NCI-H460 (cell line): ENCODE results near the gene KATNAL1. TPM values are rescaled to one million over a fixed set of nuclear protein-coding genes. Genes with fewer than 3 reads are reported as not detected.

Source experiments
- DNase-seq: peaks from one replicate; pipeline ENCODE4 v3.0.0-alpha.2; 2016; ENCODE audit warnings: low read depth; ENCODE audit errors: extremely low read depth
- total RNA-seq: library from RNA; depleted of rRNA; stranded (reverse); fragments of >200 nt; shearing (Covaris generic); gene quantifications from 2 replicates; pipeline ENCODE4 v1.2.3, GENCODE V29; 2014

Gene KATNAL1
- total RNA-seq, 1 experiment from 2014 or later, result 6.1 TPM

GRCh38 chr13:30334663-30335386 lies 27.5 kb upstream of the KATNAL1 start:
- peak; percentile 31 for DNase-seq

GRCh38 chr13:30333616-30334015 lies 26.3 kb upstream of the KATNAL1 start:
- DNase-seq, result no peak

- DNase-seq, result no peak
Observed at GRCh38 chr13:30332456-30333143, 25.2 kb upstream of the KATNAL1 start.

- no peak for DNase-seq
Observed at GRCh38 chr13:30331331-30331771, 24.0 kb upstream of the KATNAL1 start.

- no peak for DNase-seq
Observed at GRCh38 chr13:30329009-30329585, 21.7 kb upstream of the KATNAL1 start.

- DNase-seq, result no peak
Observed at GRCh38 chr13:30325668-30326067, 18.3 kb upstream of the KATNAL1 start.

GRCh38 chr13:30323524-30323923 lies 16.2 kb upstream of the KATNAL1 start:
- DNase-seq, result no peak

- DNase-seq, result no peak
Observed at GRCh38 chr13:30322428-30322827, 15.1 kb upstream of the KATNAL1 start.

- no peak for DNase-seq
Observed at GRCh38 chr13:30321256-30321655, 13.9 kb upstream of the KATNAL1 start.

- no peak for DNase-seq
Observed at GRCh38 chr13:30319655-30320054, 12.3 kb upstream of the KATNAL1 start.

GRCh38 chr13:30319130-30319529 lies 11.8 kb upstream of the KATNAL1 start:
- DNase-seq, result no peak

- DNase-seq, result no peak
Observed at GRCh38 chr13:30318026-30318425, 10.7 kb upstream of the KATNAL1 start.

- no peak for DNase-seq
Observed at GRCh38 chr13:30314562-30314961, 7.2 kb upstream of the KATNAL1 start.

- no peak for DNase-seq
Observed at GRCh38 chr13:30314069-30314468, 6.7 kb upstream of the KATNAL1 start.

- DNase-seq, result no peak
Observed at GRCh38 chr13:30313311-30313710, 6.0 kb upstream of the KATNAL1 start.

- DNase-seq, result no peak
Observed at GRCh38 chr13:30312904-30313303, 5.6 kb upstream of the KATNAL1 start.

GRCh38 chr13:30308548-30308947 lies 1.2 kb upstream of the KATNAL1 start:
- DNase-seq, result no peak

GRCh38 chr13:30307971-30308290 lies 580 bp upstream of the KATNAL1 start:
- DNase-seq, result no peak

- DNase-seq, result peak; percentile 80
Observed at GRCh38 chr13:30306762-30307193, 573 bp downstream of the KATNAL1 start.

- DNase-seq, result no peak
Observed at GRCh38 chr13:30305456-30305970, 1.8 kb downstream of the KATNAL1 start.

GRCh38 chr13:30303269-30303668 lies 4.1 kb downstream of the KATNAL1 start:
- DNase-seq, result no peak

- DNase-seq, result no peak
Observed at GRCh38 chr13:30301827-30302226, 5.5 kb downstream of the KATNAL1 start.
